ENCODE data around the gene C14orf39. TPM values are rescaled to one million over a fixed set of nuclear protein-coding genes. Genes with fewer than 3 reads are reported as not detected.

C14orf39 gene
- total RNA-seq, 1 donor from 2014 or later, result not detected

DNA sequence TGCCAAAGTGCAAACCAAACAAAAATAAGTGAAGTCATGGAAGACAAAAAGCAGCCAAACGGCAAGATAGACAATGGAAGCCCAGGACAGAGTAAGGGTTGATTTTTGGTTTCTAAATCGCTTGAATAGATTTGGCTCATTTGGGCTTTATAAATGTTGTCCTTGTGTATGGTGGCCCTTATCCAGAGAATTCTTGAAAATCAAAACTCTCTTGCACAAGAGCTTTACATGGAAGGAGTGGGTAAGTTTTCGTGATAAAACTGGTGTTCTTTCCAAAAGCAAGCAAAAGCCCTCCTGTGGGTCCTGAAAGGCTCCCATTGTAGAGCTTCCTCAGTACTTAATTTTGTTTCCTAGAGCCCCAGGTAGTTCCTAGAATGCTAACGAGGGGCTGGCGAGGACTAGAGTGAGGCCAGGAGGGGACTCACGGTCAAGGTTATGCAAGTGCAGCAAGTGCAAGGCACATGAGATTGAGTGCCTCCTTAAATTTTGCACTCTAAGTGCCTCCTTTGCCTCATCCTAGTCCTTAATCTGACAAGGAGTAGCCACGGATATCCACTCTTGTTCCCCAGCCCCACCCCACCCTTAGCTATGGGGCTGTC, 27.2 kb upstream of the C14orf39 start:
- H3K9me3 ChIP-seq, result no peaks in the 10 kb centered on the region
- no peaks in the 10 kb centered on the region for H3K36me3 ChIP-seq
- intact Hi-C loops (cut with DNase I), result no loop called here
- no peak for DNase-seq
- H3K27me3 ChIP-seq (ENCODE audit: low read depth), result peaks cover 97% of the 10 kb centered on the region
- H3K4me3 ChIP-seq, result no peak overlapping the region
- no peak overlapping the region for H3K27ac ChIP-seq
- TF ChIP-seq CTCF (IDR thresholded peaks at IDR 0.05), result no peak
- peaks cover 36% of the 10 kb centered on the region for H3K4me1 ChIP-seq
- no peak for ATAC-seq

DNA sequence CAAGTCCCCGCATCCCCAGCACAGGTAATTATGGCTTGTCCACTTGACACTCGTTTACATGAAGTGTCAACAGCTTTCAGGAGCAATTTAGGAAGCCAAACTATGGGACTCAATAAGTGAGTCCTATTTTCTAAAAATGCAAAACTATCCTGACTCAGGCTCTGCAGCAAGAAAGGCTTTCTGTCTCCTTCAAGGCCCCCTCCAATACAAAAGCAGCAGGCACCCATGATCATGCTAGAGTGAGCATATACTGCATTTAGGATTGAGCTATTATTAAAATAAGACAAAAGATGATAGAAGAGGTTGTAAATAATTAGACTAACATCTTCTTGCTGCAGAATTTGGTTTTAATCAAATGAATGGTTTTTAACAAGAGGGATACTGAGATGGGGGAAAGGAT, 26.3 kb upstream of the C14orf39 start:
- peaks cover 36% of the 10 kb centered on the region for H3K4me1 ChIP-seq
- TF ChIP-seq CTCF (IDR thresholded peaks at IDR 0.05), result no peak
- DNase-seq, result no peak

DNA sequence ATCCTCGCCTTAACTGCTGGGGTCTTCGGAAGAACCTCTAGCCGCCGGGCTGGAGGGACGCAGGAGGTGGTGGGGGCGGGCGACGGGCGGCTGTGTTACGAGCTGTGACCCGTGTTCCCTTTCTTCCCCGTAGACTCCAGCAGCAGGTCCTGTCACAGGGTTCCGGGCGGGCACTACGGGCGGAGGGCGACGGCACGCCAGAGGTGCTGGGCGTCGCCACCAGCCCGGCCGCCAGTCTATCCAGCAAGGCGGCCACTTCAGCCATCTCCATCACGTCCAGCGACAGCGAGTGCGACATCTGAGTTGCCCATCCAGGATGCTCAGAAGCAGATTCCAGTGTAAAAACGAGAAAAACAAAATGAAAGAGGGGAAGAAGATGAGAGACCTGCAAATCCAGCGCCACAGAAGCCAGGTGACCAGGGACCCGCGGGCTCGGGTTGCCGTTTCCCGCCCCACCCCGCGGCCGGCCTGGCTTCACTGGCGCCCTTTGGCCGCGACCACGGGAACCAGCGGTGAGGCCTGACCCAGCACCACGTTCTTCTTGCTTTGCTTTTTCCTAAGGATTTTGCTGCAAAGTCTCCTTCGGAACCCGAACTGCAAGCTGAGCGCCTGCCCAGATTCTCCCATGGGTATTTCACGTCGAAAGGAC, 25.2 kb upstream of the C14orf39 start:
- Histone ChIP-seq H3K27me3 (ENCODE audit: low read depth) (peaks cover 100% of the 10 kb centered on the region), H3K4me1 (peaks cover 40% of the 10 kb centered on the region), H3K36me3 (no peaks in the 10 kb centered on the region), H3K27ac (no peak overlapping the region), H3K4me3 (peak overlapping the region; percentile 4), H3K9me3 (no peaks in the 10 kb centered on the region)
- no peak for ATAC-seq
- TF ChIP-seq CTCF (IDR thresholded peaks at IDR 0.05), result no peak
- DNase-seq, result no peak
- intact Hi-C loops (cut with DNase I), result no loop called here

More for the DNA sequence above, 26.3 kb upstream of the C14orf39 start:
- ATAC-seq, result no peak
- Histone ChIP-seq H3K4me3 (no peak overlapping the region), H3K9me3 (no peaks in the 10 kb centered on the region), H3K27ac (no peak overlapping the region), H3K27me3 (ENCODE audit: low read depth) (peaks cover 98% of the 10 kb centered on the region), H3K36me3 (no peaks in the 10 kb centered on the region)
- intact Hi-C loops (cut with DNase I), result no loop called here

DNA sequence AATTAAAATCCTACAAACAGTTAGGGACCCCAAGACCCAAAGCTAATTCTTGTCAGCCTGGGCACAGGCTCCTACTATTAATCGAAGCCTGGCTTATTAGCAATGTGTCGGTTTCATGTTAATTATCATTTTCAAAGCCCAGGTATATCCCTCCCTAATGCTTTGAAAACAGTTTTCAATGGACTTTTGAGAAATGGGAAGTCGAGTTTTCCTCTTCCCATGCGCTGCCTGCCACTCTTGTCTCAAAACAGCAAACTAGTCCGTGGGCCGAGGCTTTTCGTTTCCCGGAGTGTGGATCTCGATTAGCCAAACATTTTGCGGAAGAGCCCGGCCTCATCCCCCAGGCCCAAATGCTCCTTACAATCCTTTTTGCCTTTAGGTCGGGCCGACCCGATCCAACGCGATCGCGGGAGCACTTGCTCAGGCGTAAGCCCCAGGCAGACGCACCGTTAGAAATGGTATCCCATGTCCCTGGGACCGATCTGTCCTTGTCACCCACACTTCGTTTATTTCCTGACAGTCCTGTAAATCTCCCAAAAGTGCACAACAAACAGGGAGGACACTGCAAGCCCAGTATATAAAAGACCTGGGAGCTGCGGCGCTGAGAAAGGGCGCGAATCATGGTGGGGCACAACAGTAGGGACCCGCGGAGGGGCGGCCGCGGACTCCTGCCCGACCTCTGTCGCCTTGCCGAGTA, 24.5 kb upstream of the C14orf39 start:
- no peaks in the 10 kb centered on the region for H3K9me3 ChIP-seq
- no peak for DNase-seq
- intact Hi-C loops (cut with DNase I), result no loop called here
- peaks cover 40% of the 10 kb centered on the region for H3K4me1 ChIP-seq
- no peak for TF ChIP-seq CTCF (IDR thresholded peaks at IDR 0.05)
- ATAC-seq, result no peak
- peaks cover 100% of the 10 kb centered on the region for H3K27me3 ChIP-seq (ENCODE audit: low read depth)
- no peak overlapping the region for H3K4me3 ChIP-seq
- H3K36me3 ChIP-seq, result no peaks in the 10 kb centered on the region
- no peak overlapping the region for H3K27ac ChIP-seq

DNA sequence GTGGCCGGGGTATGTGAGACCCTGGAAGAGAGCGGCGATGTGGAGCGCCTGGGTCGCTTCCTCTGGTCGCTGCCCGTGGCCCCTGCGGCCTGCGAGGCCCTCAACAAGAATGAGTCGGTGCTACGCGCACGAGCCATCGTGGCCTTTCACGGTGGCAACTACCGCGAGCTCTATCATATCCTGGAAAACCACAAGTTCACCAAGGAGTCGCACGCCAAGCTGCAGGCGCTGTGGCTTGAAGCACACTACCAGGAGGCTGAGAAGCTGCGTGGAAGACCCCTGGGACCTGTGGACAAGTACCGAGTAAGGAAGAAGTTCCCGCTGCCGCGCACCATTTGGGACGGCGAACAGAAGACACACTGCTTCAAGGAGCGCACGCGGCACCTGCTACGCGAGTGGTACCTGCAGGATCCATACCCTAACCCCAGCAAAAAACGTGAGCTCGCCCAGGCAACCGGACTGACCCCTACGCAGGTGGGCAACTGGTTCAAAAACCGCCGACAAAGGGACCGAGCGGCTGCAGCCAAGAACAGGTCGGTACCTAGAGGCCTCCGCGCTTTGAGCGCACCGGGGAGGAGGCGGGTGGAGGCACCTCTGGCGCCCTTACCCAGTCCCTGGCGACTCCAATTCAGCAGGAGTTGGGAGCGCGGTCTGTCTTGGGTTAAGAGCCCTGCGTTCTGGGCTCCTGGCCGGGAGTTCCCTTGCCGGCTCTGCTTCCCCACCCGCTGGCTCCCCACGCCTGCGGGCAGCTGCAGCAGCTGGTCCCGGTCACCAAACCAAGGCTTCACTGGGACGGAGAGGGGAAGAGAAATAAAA, 23.8 kb upstream of the C14orf39 start:
- no peak for TF ChIP-seq CTCF (IDR thresholded peaks at IDR 0.05)
- H3K27me3 ChIP-seq (ENCODE audit: low read depth), result peaks cover 100% of the 10 kb centered on the region
- H3K4me3 ChIP-seq, result no peak overlapping the region
- DNase-seq, result no peak
- peak; percentile 9 to 22 for ATAC-seq
- no peak overlapping the region for H3K27ac ChIP-seq
- intact Hi-C loops (cut with DNase I), result no loop called here
- no peaks in the 10 kb centered on the region for H3K36me3 ChIP-seq
- H3K4me1 ChIP-seq, result peaks cover 38% of the 10 kb centered on the region
- H3K9me3 ChIP-seq, result no peaks in the 10 kb centered on the region

Data from lower lobe of right lung (tissue), 2 donors.